HL-60 (cell line): Measurements from ENCODE around the gene NADSYN1.

ENCODE experiments used
- DNase-seq, 2 experiments: peaks; one replicate each; pipeline ENCODE4 v3.0.0-alpha.2; 2010 to 2020; ENCODE audit warnings: low read depth in 1 of 2, low spot score in 1 of 2
- H3K27ac ChIP-seq: fragments of 250-450 bp; sonication (Bioruptor Pico); replicated peaks from 2 replicates; pipeline ENCODE4 v1.5.1; 2020; ENCODE audit warnings: mild to moderate bottlenecking, moderate library complexity
- H3K27me3 ChIP-seq: fragments of 250-450 bp; sonication (Bioruptor Pico); 2 replicates; pipeline ENCODE4 v1.5.1; 2021; ENCODE audit warnings: mild to moderate bottlenecking, moderate library complexity; ENCODE audit not compliant: insufficient read depth, poor library complexity, severe bottlenecking
- H3K4me3 ChIP-seq: replicated peaks from 2 replicates; pipeline ENCODE4 v1.5.1; 2011; ENCODE audit warnings: mild to moderate bottlenecking, control low read depth, low read length; ENCODE audit not compliant: insufficient read depth
- GABPA ChIP-seq: IDR thresholded peaks from 2 replicates; pipeline ENCODE4 v1.6.1; 2012; ENCODE audit warnings: low read depth
- POLR2AphosphoS5 ChIP-seq: IDR thresholded peaks from 2 replicates; pipeline ENCODE4 v1.6.1; 2012; ENCODE audit warnings: low read depth
- SPI1 ChIP-seq: IDR thresholded peaks from 2 replicates; pipeline ENCODE4 v1.6.1; 2012; ENCODE audit warnings: low read depth, mild to moderate bottlenecking, borderline replicate concordance
- long read RNA-seq: library from polyadenylated mRNA; unstranded; transcript quantifications from one replicate; pipeline ENCODE4 v2.0.0, GENCODE V29; 2020
- TF ChIP-seq, protein P1 (sequence below): IDR thresholded peaks from one replicate; pipeline ENCODE4 v1.5.1; 2011; ENCODE audit warnings: low read length, control low read depth, inconsistent platforms; ENCODE audit not compliant: insufficient read depth
- TF ChIP-seq, protein P2 (sequence below): IDR thresholded peaks from 2 replicates; pipeline ENCODE4 v1.6.1; 2012; ENCODE audit warnings: low read depth; ENCODE audit not compliant: insufficient replicate concordance

The NADSYN1 gene
- long read RNA-seq, transcript NADSYN1-222 (3 exons, 963 nt), result minor isoform, 7 of 468 reads
- long read RNA-seq, transcript NADSYN1-201 (21 exons, 2,773 nt), result major isoform, 359 of 468 reads
- long read RNA-seq, partial matches to known transcripts, result 33 of 468 reads
- long read RNA-seq, other reads (novel, unspliced or antisense), result 61 of 468 reads

DNA sequence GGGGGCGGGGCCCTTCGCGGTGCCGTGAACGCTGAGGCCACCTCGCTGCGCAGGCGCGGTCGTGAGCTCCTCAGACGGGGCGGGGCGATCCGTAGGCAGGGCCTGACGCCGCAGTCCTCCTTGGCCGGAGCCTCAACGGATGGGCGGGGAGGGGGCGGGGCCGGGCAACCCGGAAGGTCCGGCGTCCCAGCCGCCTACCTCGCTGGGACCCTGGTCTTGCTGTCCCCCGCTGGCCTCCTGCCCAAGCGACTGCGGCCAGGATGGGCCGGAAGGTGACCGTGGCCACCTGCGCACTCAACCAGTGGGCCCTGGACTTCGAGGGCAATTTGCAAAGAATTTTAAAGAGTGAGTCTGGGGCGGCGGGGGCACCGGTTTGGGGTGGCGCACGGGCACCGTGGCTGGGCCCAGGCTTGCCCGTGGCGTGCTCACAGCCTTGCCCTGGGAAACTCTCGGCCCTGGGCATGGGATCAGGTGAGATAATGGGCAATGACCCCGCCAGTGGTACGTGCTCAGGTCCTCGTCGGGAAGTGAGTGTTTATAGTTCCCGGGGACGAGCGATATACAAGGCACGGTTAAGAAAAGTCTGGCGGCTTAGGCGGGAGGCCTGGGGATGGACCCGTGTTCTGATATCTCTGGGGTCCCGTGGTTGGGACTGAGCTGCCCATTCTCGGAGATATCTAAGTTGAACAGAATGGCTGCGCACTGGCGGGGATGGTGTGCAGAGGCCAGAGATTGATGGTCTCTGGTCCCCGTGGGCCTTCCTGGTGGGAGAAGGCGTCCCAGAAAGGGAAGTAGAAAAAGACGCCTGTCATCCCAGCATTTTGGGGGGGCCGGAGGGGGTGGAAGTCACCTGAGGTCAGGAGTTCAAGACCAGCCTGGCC, at the start of gene NADSYN1:
Gene NADSYN1 (plus strand): TSS at position 167 of the 881 bp plus-strand sequence. CDS start 94 bp downstream, at position 261.
- no peak for TF ChIP-seq GABPA
- TF ChIP-seq POLR2AphosphoS5, result peak; percentile 43; the same call in 1 of the 2 replicates
- Histone ChIP-seq H3K27me3 (no peaks in the 10 kb centered on the region), H3K4me3 (peak within 1 kb of the TSS; percentile 87), H3K27ac (peak within 1 kb of the TSS; percentile 89)
- DNase-seq, result peak; percentile 86 to 95

DNA sequence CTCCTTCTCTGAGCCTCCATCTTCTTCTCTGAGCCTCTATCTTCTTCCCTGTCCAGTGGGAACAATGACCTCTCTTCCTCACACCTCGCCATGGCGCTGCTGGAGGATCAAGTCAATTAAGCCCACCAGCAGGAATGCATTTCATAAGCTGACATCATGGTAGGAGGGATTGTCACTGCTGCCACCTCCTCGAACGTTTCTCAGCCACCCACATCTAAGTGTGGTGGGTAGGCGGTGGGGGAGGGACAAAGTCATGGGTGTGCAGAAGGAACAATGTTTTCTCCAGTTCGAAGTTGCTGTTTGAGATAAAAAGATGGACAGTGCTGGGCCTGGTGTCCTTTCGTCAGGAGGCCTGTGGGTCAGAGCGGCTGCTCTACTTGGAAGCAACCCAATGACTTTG, 48.8 kb upstream of the NADSYN1 start:
- TF ChIP-seq POLR2AphosphoS5 (no peak), SPI1 (no peak), GABPA (no peak)
- TF ChIP-seq, protein P1, sequence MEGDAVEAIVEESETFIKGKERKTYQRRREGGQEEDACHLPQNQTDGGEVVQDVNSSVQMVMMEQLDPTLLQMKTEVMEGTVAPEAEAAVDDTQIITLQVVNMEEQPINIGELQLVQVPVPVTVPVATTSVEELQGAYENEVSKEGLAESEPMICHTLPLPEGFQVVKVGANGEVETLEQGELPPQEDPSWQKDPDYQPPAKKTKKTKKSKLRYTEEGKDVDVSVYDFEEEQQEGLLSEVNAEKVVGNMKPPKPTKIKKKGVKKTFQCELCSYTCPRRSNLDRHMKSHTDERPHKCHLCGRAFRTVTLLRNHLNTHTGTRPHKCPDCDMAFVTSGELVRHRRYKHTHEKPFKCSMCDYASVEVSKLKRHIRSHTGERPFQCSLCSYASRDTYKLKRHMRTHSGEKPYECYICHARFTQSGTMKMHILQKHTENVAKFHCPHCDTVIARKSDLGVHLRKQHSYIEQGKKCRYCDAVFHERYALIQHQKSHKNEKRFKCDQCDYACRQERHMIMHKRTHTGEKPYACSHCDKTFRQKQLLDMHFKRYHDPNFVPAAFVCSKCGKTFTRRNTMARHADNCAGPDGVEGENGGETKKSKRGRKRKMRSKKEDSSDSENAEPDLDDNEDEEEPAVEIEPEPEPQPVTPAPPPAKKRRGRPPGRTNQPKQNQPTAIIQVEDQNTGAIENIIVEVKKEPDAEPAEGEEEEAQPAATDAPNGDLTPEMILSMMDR, result no peak
- TF ChIP-seq, protein P2, sequence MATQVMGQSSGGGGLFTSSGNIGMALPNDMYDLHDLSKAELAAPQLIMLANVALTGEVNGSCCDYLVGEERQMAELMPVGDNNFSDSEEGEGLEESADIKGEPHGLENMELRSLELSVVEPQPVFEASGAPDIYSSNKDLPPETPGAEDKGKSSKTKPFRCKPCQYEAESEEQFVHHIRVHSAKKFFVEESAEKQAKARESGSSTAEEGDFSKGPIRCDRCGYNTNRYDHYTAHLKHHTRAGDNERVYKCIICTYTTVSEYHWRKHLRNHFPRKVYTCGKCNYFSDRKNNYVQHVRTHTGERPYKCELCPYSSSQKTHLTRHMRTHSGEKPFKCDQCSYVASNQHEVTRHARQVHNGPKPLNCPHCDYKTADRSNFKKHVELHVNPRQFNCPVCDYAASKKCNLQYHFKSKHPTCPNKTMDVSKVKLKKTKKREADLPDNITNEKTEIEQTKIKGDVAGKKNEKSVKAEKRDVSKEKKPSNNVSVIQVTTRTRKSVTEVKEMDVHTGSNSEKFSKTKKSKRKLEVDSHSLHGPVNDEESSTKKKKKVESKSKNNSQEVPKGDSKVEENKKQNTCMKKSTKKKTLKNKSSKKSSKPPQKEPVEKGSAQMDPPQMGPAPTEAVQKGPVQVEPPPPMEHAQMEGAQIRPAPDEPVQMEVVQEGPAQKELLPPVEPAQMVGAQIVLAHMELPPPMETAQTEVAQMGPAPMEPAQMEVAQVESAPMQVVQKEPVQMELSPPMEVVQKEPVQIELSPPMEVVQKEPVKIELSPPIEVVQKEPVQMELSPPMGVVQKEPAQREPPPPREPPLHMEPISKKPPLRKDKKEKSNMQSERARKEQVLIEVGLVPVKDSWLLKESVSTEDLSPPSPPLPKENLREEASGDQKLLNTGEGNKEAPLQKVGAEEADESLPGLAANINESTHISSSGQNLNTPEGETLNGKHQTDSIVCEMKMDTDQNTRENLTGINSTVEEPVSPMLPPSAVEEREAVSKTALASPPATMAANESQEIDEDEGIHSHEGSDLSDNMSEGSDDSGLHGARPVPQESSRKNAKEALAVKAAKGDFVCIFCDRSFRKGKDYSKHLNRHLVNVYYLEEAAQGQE, result no peak
- Histone ChIP-seq H3K4me3 (no peak overlapping the region), H3K27ac (no peak overlapping the region), H3K27me3 (no peaks in the 10 kb centered on the region)
- no peak for DNase-seq

DNA sequence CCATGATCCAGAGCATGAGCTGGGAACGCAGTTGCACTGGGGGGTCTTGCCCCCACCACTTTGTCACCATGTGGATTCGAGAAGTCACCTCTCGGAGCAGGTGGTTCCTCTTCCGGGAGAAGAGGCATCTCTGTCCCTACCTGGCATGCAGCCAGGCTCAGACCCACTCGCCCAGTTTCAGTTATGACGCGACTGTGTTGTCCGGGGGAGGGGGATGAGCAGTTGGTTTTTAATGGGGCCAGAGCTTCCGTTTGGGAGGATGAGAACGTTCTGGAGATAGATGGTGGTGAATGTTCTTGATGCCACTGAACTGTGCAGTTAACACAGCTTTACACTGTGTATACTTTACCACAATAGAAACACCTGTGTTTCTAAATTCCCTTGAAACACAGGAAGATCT, 46.3 kb upstream of the NADSYN1 start:
- Histone ChIP-seq H3K27me3 (no peaks in the 10 kb centered on the region), H3K4me3 (no peak overlapping the region), H3K27ac (no peak overlapping the region)
- TF ChIP-seq SPI1, result no peak
- DNase-seq, result no peak

DNA sequence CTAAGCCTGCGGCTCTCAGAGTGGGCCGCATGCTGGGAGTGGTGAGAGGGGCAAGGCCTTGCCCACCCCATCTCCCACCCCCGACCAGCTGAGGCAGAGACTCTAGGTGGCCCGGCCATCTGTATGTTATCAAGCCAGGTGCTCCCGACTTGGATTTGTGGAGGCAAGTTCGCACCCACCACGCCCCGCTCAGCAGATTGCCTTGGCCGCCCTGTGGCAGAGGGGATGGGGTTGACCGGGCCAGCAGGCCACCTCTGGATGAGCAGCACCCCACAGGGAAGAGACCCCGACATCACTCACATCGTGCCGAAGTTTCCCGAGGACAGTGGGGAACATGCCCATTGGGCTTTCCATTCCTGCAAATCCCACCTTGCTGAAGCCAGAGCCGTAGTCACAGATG, 45.6 kb upstream of the NADSYN1 start:
- Histone ChIP-seq H3K4me3 (no peak overlapping the region), H3K27me3 (no peaks in the 10 kb centered on the region), H3K27ac (no peak overlapping the region)
- no peak for DNase-seq
- TF ChIP-seq, protein P2, result no peak
- TF ChIP-seq POLR2AphosphoS5 (no peak), GABPA (no peak), SPI1 (no peak)
- TF ChIP-seq, protein P1, result no peak
